ENCODE results near the gene SRBD1. TPM values are rescaled to one million over a fixed set of nuclear protein-coding genes. Genes with fewer than 3 reads are reported as not detected.

Gene SRBD1
- total RNA-seq, 2 donors from 2014 or later, result 5.3 to 9.6 TPM

DNA sequence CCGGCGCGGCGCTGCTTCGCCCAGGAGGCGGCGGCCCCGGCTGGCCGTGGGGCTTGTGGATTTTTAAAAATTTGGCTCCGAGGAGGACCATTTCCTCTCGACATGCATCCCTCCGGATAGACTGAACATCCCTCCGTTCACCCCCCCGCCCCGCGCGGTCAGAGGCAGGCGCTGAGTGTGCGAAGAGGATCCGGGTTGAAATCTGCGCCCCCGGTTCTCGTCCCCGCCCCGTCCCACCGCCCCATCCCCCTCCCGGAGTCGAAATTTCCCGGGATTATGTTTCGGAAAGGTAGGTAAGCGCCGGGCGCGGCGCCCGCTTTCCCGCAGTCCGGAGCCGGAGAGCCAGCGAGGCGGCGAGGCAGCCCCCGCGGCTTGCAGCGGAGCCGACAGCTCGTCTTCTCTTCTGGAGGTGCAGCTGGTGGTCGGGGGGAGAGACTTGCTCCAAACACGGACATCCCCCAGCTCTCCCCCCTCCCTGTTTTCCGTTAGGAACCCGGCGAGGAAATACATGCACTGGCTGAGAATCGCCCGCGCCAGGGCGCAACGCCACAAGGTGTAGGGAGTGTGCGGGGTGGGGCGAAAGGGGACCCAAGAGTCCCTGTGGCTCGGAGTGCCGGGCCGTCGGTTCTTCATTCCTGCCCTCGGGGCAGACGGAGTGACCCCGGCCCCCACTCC lies 40.5 kb upstream of the SRBD1 start, which contains the start of gene PRKCE:
Gene PRKCE, plus strand, starts transcription at position 261 of the 675 bp plus-strand sequence.
- Histone ChIP-seq H3K4me3 (peak within 1 kb of the TSS; percentile 89 to 97), H3K4me1 (peaks cover 0 to 40% of the 10 kb centered on the region in 2 donors), H3K9me3 (no peaks in the 10 kb centered on the region), H3K27me3 (no peaks in the 10 kb centered on the region), H3K27ac (peak within 1 kb of the TSS; percentile 99 to 100), H3K36me3 (no peaks in the 10 kb centered on the region)
- no peak for TF ChIP-seq CTCF (IDR thresholded peaks at IDR 0.05)
- DNase-seq (ENCODE audit: low spot score), result peak; percentile 67

DNA sequence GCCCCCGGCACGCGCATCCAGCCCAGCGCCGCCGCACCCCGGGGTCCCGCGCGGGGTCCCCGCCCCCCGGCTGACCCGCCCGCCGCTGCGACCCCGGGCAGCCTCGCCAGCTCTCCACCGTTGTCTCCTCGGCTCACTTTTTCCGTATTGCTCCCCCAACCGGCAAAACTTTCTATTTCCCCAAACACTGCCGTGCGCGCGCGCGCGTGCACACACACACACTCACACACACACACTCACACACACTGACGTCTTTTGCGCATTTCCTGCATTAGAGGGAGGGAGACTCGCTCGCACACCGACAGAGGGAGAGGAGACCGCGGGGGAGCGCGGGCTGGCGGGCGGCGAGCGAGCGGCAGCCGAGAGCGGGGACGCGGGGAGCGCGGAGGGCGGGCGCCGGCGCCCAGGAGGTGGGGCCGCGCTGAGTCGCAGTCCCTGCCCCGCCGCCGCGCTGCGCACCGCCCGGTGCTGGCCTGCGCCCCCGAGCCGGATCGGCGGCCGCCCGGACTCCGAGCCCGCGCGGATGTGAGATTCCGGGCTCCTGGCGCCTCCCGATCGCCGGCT lies 39.9 kb upstream of the SRBD1 start:
- DNase-seq (ENCODE audit: low spot score), result peak; percentile 96
- Histone ChIP-seq H3K4me3 (peak overlapping the region; percentile 89 to 97), H3K27ac (peak overlapping the region; percentile 99 to 100), H3K27me3 (no peaks in the 10 kb centered on the region), H3K36me3 (no peaks in the 10 kb centered on the region), H3K9me3 (no peaks in the 10 kb centered on the region), H3K4me1 (peaks cover 0 to 40% of the 10 kb centered on the region in 2 donors)
- TF ChIP-seq CTCF (IDR thresholded peaks at IDR 0.05), result peak in 1 of 2 donors; percentile 40

- Histone ChIP-seq H3K36me3 (no peaks in the 10 kb centered on the region), H3K27me3 (no peaks in the 10 kb centered on the region), H3K4me3 (peak overlapping the region; percentile 89 to 97), H3K27ac (peak overlapping the region; percentile 99 to 100), H3K9me3 (no peaks in the 10 kb centered on the region), H3K4me1 (peaks cover 0 to 40% of the 10 kb centered on the region in 2 donors)
- peak; percentile 83 for DNase-seq (ENCODE audit: low spot score)
- TF ChIP-seq CTCF (IDR thresholded peaks at IDR 0.05), result no peak
Measured at GRCh38 chr2:45649858-45650811, 39.1 kb upstream of the SRBD1 start.

GRCh38 chr2:45649462-45649857 lies 38.4 kb upstream of the SRBD1 start:
- TF ChIP-seq CTCF (IDR thresholded peaks at IDR 0.05), result peak in 1 of 2 donors; percentile 26
- H3K27ac ChIP-seq, result peak overlapping the region; percentile 99 to 100
- no peaks in the 10 kb centered on the region for H3K27me3 ChIP-seq
- H3K4me3 ChIP-seq, result peak overlapping the region; percentile 89 to 97
- no peaks in the 10 kb centered on the region for H3K36me3 ChIP-seq
- no peaks in the 10 kb centered on the region for H3K9me3 ChIP-seq
- DNase-seq (ENCODE audit: low spot score), result no peak
- H3K4me1 ChIP-seq, result peaks cover 0 to 34% of the 10 kb centered on the region in 2 donors

DNA sequence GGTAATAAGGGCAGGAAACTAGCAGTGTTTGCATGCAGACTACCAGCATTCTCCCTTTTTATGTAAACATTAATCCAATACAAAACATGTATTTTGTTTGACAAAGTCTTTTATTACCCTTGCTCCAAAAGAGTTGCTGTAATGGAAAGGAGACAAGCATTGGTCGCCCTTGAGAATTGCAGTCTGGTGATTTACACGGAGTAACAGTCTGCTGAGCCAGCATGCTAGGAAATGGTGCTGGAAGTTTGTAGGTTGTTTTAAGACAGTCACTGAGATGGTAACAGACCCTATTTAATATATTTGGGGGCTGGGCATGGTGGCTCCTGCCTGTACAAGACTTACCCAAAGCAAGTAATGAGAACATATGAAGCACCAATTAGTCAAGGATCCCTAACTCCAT lies 37.6 kb upstream of the SRBD1 start:
- peaks cover 0 to 26% of the 10 kb centered on the region in 2 donors for H3K4me1 ChIP-seq
- no peaks in the 10 kb centered on the region for H3K36me3 ChIP-seq
- no peaks in the 10 kb centered on the region for H3K27me3 ChIP-seq
- no peak overlapping the region for H3K4me3 ChIP-seq
- DNase-seq (ENCODE audit: low spot score), result no peak
- TF ChIP-seq CTCF (IDR thresholded peaks at IDR 0.05), result no peak
- no peaks in the 10 kb centered on the region for H3K9me3 ChIP-seq
- peak overlapping the region in 1 of 2 donors; percentile 99 for H3K27ac ChIP-seq

Data from right atrium auricular region (tissue), 2 donors.